K562 (cell line): ENCODE measurements around the gene ARID4B.

ENCODE experiments used
- CBX8 ChIP-seq: fragments of 200-600 bp; sonication (generic); IDR thresholded peaks from 2 replicates; pipeline ENCODE4 v1.6.1; 2012; ENCODE audit warnings: borderline replicate concordance, mixed run types, low read depth, mild to moderate bottlenecking, moderate library complexity, mixed read lengths, low read length, control low read depth, inconsistent platforms; ENCODE audit not compliant: poor library complexity, severe bottlenecking; ENCODE audit errors: extremely low read depth
- EP400 ChIP-seq: fragments of 450-650 bp; IDR thresholded peaks from 2 replicates; pipeline ENCODE4 v1.6.1; 2017; ENCODE audit warnings: antibody characterized with exemption, mild to moderate bottlenecking, moderate library complexity
- FOXA1 ChIP-seq: fragments of 450-650 bp; IDR thresholded peaks from 2 replicates; pipeline ENCODE4 v1.6.1; 2016; ENCODE audit warnings: mild to moderate bottlenecking, borderline replicate concordance
- LARP7 ChIP-seq: fragments of 450-650 bp; IDR thresholded peaks from 2 replicates; pipeline ENCODE4 v1.6.1; 2016
- POLR2A ChIP-seq: fragments of 450-650 bp; conservative IDR thresholded peaks from 2 replicates; pipeline ENCODE4 v1.6.1; 2016
- RB1 ChIP-seq: fragments of 450-650 bp; IDR thresholded peaks from 2 replicates; pipeline ENCODE4 v1.6.1; 2017; ENCODE audit warnings: low read depth, mild to moderate bottlenecking
- ZNF583 ChIP-seq: fragments of 250-450 bp; sonication (Bioruptor Pico); IDR thresholded peaks from 2 replicates; pipeline ENCODE4 v1.4.0; 2020

- TF ChIP-seq EP400 = no peak
- TF ChIP-seq LARP7 = no peak
- TF ChIP-seq POLR2A = no peak
- TF ChIP-seq RB1 = no peak
- TF ChIP-seq FOXA1 = no peak
- TF ChIP-seq CBX8 = no peak
- TF ChIP-seq ZNF583 (CRISPR knock-in tag) = no peak
These were observed 3.7 kb downstream of the ARID4B start for GRCh38 chr1:235324296-235324695.
